Activated CD4-positive, alpha-beta T cell treated with anti-CD3 and anti-CD28 coated beads, Interleukin-2, Interleukin-4, amounts not matched to agents 100 ng/mL and 50 ng/mL, durations not matched to agents 16 hours and 8 hours (primary cell): ENCODE results near the gene EZR.
A peak's percentile ranks its signal among the peaks of the same experiment; 100 is the strongest.

Experiments
- DNase-seq: peaks from one replicate; pipeline ENCODE4 v3.0.0-alpha.2; 2020; ENCODE audit warnings: low spot score

Gene EZR

GRCh38 chr6:158725704-158726103 lies 93.5 kb downstream of the EZR start:
- no peak for DNase-seq

- no peak for DNase-seq
Observed at GRCh38 chr6:158722176-158722729, 96.9 kb downstream of the EZR start.

GRCh38 chr6:158718461-158719046 lies 100.6 kb downstream of the EZR start:
- DNase-seq = no peak

- DNase-seq = peak; percentile 37
Observed at GRCh38 chr6:158717341-158718330, 101.5 kb downstream of the EZR start.
